Activated CD8-positive, alpha-beta memory T cell treated with anti-CD3 and anti-CD28 coated beads for 1 hour (primary cell): Measurements from ENCODE around the gene RRP36.
A peak's percentile ranks its signal among the peaks of the same experiment; 100 is the strongest.

ENCODE experiments used
- DNase-seq, 2 donors: peaks; one replicate each; pipeline ENCODE4 v3.0.0-alpha.2; 2020; ENCODE audit warnings: low read depth in 1 of 2; ENCODE audit errors: extremely low read depth in 1 of 2

RRP36 gene

GRCh38 chr6:43006251-43006650, 15.2 kb upstream of the RRP36 start:
- no peak for DNase-seq

GRCh38 chr6:43007126-43007525, 14.3 kb upstream of the RRP36 start:
- DNase-seq: no peak

GRCh38 chr6:43009124-43009523, 12.3 kb upstream of the RRP36 start:
- DNase-seq: no peak

GRCh38 chr6:43011207-43011606, 10.2 kb upstream of the RRP36 start:
- DNase-seq: no peak

GRCh38 chr6:43012364-43012763, 9.1 kb upstream of the RRP36 start:
- no peak for DNase-seq

- DNase-seq: peak in 1 of 2 donors; percentile 29
Measured at GRCh38 chr6:43013097-43013842, 8.2 kb upstream of the RRP36 start.

GRCh38 chr6:43013843-43014433, 7.5 kb upstream of the RRP36 start, which contains the start of the genes KLHDC3 and MEA1:
Gene KLHDC3, plus strand, starts transcription at chr6:43014249. Its CDS starts 2,944 bp downstream, at chr6:43017193.
Gene MEA1, minus strand, starts transcription at chr6:43013946. Its CDS starts 133 bp downstream, at chr6:43013813.
- peak; percentile 93 to 98 for DNase-seq

- DNase-seq: no peak
Measured at GRCh38 chr6:43014434-43014909, 7.0 kb upstream of the RRP36 start.

- DNase-seq: no peak
Measured at GRCh38 chr6:43016176-43016942, 5.1 kb upstream of the RRP36 start.

GRCh38 chr6:43016943-43017334, 4.5 kb upstream of the RRP36 start:
- DNase-seq: no peak

- DNase-seq: no peak
Measured at GRCh38 chr6:43019152-43019551, 2.3 kb upstream of the RRP36 start.

- DNase-seq: no peak
Measured at GRCh38 chr6:43020052-43020705, 1.2 kb upstream of the RRP36 start.

- no peak for DNase-seq
Measured at GRCh38 chr6:43020847-43021246, 576 bp upstream of the RRP36 start.

- no peak for DNase-seq
Measured at GRCh38 chr6:43024436-43024835, 3.0 kb downstream of the RRP36 start.

- DNase-seq: no peak
Measured at GRCh38 chr6:43026365-43026764, 4.9 kb downstream of the RRP36 start.

GRCh38 chr6:43029120-43029519, 7.7 kb downstream of the RRP36 start:
- DNase-seq: no peak

- no peak for DNase-seq
Measured at GRCh38 chr6:43032326-43032725, 10.9 kb downstream of the RRP36 start.

- DNase-seq: no peak
Measured at GRCh38 chr6:43033496-43034189, 12.2 kb downstream of the RRP36 start.

GRCh38 chr6:43034190-43034525, 12.7 kb downstream of the RRP36 start:
- DNase-seq: no peak

GRCh38 chr6:43035495-43036194, 14.2 kb downstream of the RRP36 start:
- DNase-seq: no peak
